AG04450 (cell line): ENCODE results near the gene MT2A. TPM values are rescaled to one million over a fixed set of nuclear protein-coding genes. Genes with fewer than 3 reads are reported as not detected.

Experiments
- CTCF ChIA-PET: fragments of 300-600, 350-600 bp; formaldehyde crosslinking; extraction: SDS; loops from one replicate; lab custom pipeline; 2022; ENCODE audit warnings: antibody characterized with exemption, inconsistent platforms; lab: Charles Lee
- POLR2A ChIA-PET: fragments of 350-600 bp; formaldehyde crosslinking; extraction: SDS; loops from one replicate; lab custom pipeline; 2021; ENCODE audit warnings: antibody characterized with exemption, inconsistent platforms; lab: Yijun Ruan, JAX
- DNase-seq: peaks from one replicate; pipeline ENCODE4 v3.0.0-alpha.2; 2011; ENCODE audit warnings: low read depth, low spot score
- H3K27ac ChIP-seq: one replicate; pipeline ENCODE4 v1.5.1; 2012; ENCODE audit warnings: low read depth, low read length, control low read depth
- H3K27me3 ChIP-seq: one replicate; pipeline ENCODE4 v1.6.0; 2012; ENCODE audit warnings: low read length; ENCODE audit not compliant: control insufficient read depth, insufficient read depth
- H3K4me3 ChIP-seq: 2 replicates; pipeline ENCODE4 v1.5.1; 2011; ENCODE audit warnings: mild to moderate bottlenecking, low read depth, low read length, control low read depth
- H3K9me3 ChIP-seq: 2 replicates; pipeline ENCODE4 v1.5.1; 2012; ENCODE audit warnings: low read length; ENCODE audit not compliant: control insufficient read depth, insufficient read depth
- CTCF ChIP-seq: IDR thresholded peaks from 2 replicates; pipeline ENCODE4 v1.5.1; 2011; ENCODE audit warnings: low read depth, low read length, control low read depth, inconsistent platforms
- polyA plus RNA-seq: library from polyadenylated mRNA; depleted of rRNA; stranded (reverse); fragments of >200 nt; gene quantifications from 2 replicates; pipeline ENCODE4 v1.2.3, GENCODE V29; 2011

The MT2A gene
- polyA plus RNA-seq, 1 experiment, result 82.6 TPM

- ChIA-PET POLR2A (interaction anchor here (0.6 to 4.8 kb wide), 22 partner anchors 9 to 174 kb away, joined by 3 to 201 read pairs (median 4); partner anchors contain the start of genes MT1F, MT1G, MT1X and MT2A), CTCF (interaction anchor here (0.6 to 1.4 kb wide), 4 partner anchors 17 to 111 kb away, joined by 3 to 7 read pairs (median 4); partner anchors contain the start of gene MT2A)
- peak within 1 kb of the TSS; percentile 78 for H3K27ac ChIP-seq
- TF ChIP-seq CTCF, result no peak
- no peak for DNase-seq
- peak within 1 kb of the TSS; percentile 73 for H3K4me3 ChIP-seq
- H3K9me3 ChIP-seq, result no peaks in the 10 kb centered on the region
- H3K27me3 ChIP-seq, result no peaks in the 10 kb centered on the region
Measured at GRCh38 chr16:56625140-56625942, 17.0 kb downstream of the MT2A start, which contains the start of gene MT1E. Gene MT1E (plus strand): TSS chr16:56625781. CDS start chr16:56625852, 71 bp downstream.

GRCh38 chr16:56625943-56626654 is 17.7 kb downstream of the MT2A start:
- ChIA-PET POLR2A (interaction anchor here (0.6 to 4.8 kb wide), 21 partner anchors 9 to 304 kb away, joined by 3 to 201 read pairs (median 4); partner anchors contain the start of genes MT1F, MT1G, MT1X and MT2A), CTCF (interaction anchor here (0.6 to 1.2 kb wide), 3 partner anchors 75 to 112 kb away, joined by 3 to 7 read pairs (median 3); no protein-coding TSS in a partner anchor)
- TF ChIP-seq CTCF, result no peak
- peak overlapping the region; percentile 78 for H3K27ac ChIP-seq
- peaks cover under 1% of the 10 kb centered on the region for H3K27me3 ChIP-seq
- no peak for DNase-seq
- peak overlapping the region; percentile 73 for H3K4me3 ChIP-seq
- no peaks in the 10 kb centered on the region for H3K9me3 ChIP-seq

- ChIA-PET POLR2A (interaction anchor here (0.7 to 4.8 kb wide), 6 partner anchors 10 to 304 kb away, joined by 3 to 201 read pairs (median 14); partner anchors contain the start of genes MT1X and MT2A), CTCF (interaction anchor here (1.1 to 1.2 kb wide), 2 partner anchors 74 to 113 kb away, joined by 3 to 7 read pairs; no protein-coding TSS in a partner anchor)
- no peaks in the 10 kb centered on the region for H3K9me3 ChIP-seq
- H3K4me3 ChIP-seq, result peak overlapping the region; percentile 73
- peak overlapping the region; percentile 47 for H3K27ac ChIP-seq
- TF ChIP-seq CTCF, result no peak
- DNase-seq, result no peak
- H3K27me3 ChIP-seq, result peaks cover 2% of the 10 kb centered on the region
Measured at GRCh38 chr16:56626685-56627084, 18.3 kb downstream of the MT2A start.

GRCh38 chr16:56628486-56629350 is 20.3 kb downstream of the MT2A start:
- ChIA-PET CTCF (no interaction called here), POLR2A (interaction anchor here (0.7 kb wide), 3 partner anchors 22 to 178 kb away, joined by 4 to 6 read pairs (median 5); partner anchors contain the start of gene MT1X)
- Histone ChIP-seq H3K27me3 (peaks cover 21% of the 10 kb centered on the region), H3K27ac (no peak overlapping the region), H3K9me3 (no peaks in the 10 kb centered on the region), H3K4me3 (no peak overlapping the region)
- TF ChIP-seq CTCF, result no peak
- DNase-seq, result no peak
